Measurements from ENCODE around the gene PRM1. TPM values are rescaled to one million over a fixed set of nuclear protein-coding genes. Genes with fewer than 3 reads are reported as not detected.
A peak's percentile ranks its signal among the peaks of the same experiment; 100 is the strongest.

PRM1 gene
- total and polyA plus RNA-seq, 2 of the 13 experiments (the other 11 are each of a cell fraction or from before 2014, with no cell fraction given), result not detected

DNA sequence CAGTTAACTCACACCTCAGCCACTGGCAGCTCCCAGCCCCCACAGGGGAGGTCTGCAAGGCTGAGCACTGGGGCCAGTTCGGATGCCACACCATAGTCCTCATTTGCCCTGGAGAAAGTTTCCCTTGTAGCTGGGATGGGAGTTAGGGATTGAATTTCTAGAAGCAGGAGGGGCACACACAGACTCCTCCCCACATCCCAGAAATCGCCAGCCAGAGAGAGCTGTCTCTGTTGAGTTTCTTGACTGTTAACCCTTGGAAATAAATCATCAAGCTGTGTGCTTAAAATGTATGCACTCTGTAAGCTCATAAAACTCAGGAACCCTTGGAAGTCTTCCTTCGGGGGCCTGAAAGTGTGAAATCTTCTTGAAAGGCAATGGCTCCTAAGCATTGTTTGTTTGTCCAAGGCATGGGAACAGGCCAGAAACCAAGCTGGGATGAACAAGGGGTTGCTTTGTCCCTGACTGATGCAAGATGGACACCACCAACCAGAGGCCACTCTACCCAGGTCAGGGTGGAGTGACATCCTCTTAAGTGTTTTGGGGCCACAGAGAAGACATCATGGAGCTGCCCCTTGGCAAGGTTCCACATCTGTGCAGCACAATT is 7.3 kb downstream of the PRM1 start (continued):
- TF ChIP-seq, protein P1, sequence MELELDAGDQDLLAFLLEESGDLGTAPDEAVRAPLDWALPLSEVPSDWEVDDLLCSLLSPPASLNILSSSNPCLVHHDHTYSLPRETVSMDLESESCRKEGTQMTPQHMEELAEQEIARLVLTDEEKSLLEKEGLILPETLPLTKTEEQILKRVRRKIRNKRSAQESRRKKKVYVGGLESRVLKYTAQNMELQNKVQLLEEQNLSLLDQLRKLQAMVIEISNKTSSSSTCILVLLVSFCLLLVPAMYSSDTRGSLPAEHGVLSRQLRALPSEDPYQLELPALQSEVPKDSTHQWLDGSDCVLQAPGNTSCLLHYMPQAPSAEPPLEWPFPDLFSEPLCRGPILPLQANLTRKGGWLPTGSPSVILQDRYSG (CRISPR knock-in tag; IDR thresholded peaks at IDR 0.05), result 0 out of 2 replicates have a peak, but pooled peaks have one; percentile 39
- TF ChIP-seq, protein P2, sequence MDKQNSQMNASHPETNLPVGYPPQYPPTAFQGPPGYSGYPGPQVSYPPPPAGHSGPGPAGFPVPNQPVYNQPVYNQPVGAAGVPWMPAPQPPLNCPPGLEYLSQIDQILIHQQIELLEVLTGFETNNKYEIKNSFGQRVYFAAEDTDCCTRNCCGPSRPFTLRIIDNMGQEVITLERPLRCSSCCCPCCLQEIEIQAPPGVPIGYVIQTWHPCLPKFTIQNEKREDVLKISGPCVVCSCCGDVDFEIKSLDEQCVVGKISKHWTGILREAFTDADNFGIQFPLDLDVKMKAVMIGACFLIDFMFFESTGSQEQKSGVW (CRISPR knock-in tag; IDR thresholded peaks at IDR 0.05; ENCODE audit: borderline replicate concordance), result no peak
- TF ChIP-seq HMG20A (CRISPR knock-in tag; IDR thresholded peaks at IDR 0.05; ENCODE audit: borderline replicate concordance) (peak; percentile 64; the same call in 1 of the 2 replicates), ZNF292 (CRISPR knock-in tag; IDR thresholded peaks at IDR 0.05; ENCODE audit: borderline replicate concordance, low read depth) (peak; percentile 59; the same call in 1 of the 2 replicates), ZNF432 (CRISPR knock-in tag; IDR thresholded peaks at IDR 0.05; ENCODE audit: borderline replicate concordance) (no peak), HNRNPK (IDR thresholded peaks at IDR 0.05; ENCODE audit: low read depth, low read length, poor library complexity, severe bottlenecking) (no peak), ZBTB20 (CRISPR knock-in tag; IDR thresholded peaks at IDR 0.05; ENCODE audit: borderline replicate concordance, low read depth) (peak; percentile 72; the same call in 1 of the 2 replicates), SOX6 (IDR thresholded peaks at IDR 0.05) (no peak), SOX6 (CRISPR knock-in tag; IDR thresholded peaks at IDR 0.05) (peak; percentile 11), ZMAT3 (CRISPR knock-in tag; conservative IDR thresholded peaks at IDR 0.05) (no peak), ZNF883 (CRISPR knock-in tag; IDR thresholded peaks at IDR 0.05; ENCODE audit: not compliant biosample characterization) (peak; percentile 2), RXRB (CRISPR knock-in tag; IDR thresholded peaks at IDR 0.05; ENCODE audit: borderline replicate concordance) (peak; percentile 42), ZEB1 (IDR thresholded peaks at IDR 0.05; ENCODE audit: insufficient replicate concordance, low read depth) (no peak), PLRG1 (conservative IDR thresholded peaks at IDR 0.05) (no peak), IRF2 (CRISPR knock-in tag; IDR thresholded peaks at IDR 0.05) (no peak), PPARG (CRISPR knock-in tag; conservative IDR thresholded peaks at IDR 0.05) (0 out of 2 replicates have a peak, but pooled peaks have one; percentile 13), STAG1 (CRISPR knock-in tag; IDR thresholded peaks at IDR 0.05) (no peak), ZNF10 (CRISPR knock-in tag; IDR thresholded peaks at IDR 0.05; ENCODE audit: borderline replicate concordance, low read depth) (no peak)
- TF ChIP-seq, protein P3, sequence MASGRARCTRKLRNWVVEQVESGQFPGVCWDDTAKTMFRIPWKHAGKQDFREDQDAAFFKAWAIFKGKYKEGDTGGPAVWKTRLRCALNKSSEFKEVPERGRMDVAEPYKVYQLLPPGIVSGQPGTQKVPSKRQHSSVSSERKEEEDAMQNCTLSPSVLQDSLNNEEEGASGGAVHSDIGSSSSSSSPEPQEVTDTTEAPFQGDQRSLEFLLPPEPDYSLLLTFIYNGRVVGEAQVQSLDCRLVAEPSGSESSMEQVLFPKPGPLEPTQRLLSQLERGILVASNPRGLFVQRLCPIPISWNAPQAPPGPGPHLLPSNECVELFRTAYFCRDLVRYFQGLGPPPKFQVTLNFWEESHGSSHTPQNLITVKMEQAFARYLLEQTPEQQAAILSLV (CRISPR knock-in tag; IDR thresholded peaks at IDR 0.05; ENCODE audit: borderline replicate concordance), result no peak
- TF ChIP-seq, protein P4, sequence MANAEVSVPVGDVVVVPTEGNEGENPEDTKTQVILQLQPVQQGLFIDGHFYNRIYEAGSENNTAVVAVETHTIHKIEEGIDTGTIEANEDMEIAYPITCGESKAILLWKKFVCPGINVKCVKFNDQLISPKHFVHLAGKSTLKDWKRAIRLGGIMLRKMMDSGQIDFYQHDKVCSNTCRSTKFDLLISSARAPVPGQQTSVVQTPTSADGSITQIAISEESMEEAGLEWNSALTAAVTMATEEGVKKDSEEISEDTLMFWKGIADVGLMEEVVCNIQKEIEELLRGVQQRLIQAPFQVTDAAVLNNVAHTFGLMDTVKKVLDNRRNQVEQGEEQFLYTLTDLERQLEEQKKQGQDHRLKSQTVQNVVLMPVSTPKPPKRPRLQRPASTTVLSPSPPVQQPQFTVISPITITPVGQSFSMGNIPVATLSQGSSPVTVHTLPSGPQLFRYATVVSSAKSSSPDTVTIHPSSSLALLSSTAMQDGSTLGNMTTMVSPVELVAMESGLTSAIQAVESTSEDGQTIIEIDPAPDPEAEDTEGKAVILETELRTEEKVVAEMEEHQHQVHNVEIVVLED (CRISPR knock-in tag; IDR thresholded peaks at IDR 0.05; ENCODE audit: borderline replicate concordance), result no peak
- TF ChIP-seq, protein P5, sequence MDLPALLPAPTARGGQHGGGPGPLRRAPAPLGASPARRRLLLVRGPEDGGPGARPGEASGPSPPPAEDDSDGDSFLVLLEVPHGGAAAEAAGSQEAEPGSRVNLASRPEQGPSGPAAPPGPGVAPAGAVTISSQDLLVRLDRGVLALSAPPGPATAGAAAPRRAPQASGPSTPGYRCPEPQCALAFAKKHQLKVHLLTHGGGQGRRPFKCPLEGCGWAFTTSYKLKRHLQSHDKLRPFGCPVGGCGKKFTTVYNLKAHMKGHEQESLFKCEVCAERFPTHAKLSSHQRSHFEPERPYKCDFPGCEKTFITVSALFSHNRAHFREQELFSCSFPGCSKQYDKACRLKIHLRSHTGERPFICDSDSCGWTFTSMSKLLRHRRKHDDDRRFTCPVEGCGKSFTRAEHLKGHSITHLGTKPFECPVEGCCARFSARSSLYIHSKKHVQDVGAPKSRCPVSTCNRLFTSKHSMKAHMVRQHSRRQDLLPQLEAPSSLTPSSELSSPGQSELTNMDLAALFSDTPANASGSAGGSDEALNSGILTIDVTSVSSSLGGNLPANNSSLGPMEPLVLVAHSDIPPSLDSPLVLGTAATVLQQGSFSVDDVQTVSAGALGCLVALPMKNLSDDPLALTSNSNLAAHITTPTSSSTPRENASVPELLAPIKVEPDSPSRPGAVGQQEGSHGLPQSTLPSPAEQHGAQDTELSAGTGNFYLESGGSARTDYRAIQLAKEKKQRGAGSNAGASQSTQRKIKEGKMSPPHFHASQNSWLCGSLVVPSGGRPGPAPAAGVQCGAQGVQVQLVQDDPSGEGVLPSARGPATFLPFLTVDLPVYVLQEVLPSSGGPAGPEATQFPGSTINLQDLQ (CRISPR knock-in tag; IDR thresholded peaks at IDR 0.05), result no peak
- TF ChIP-seq, protein P6, sequence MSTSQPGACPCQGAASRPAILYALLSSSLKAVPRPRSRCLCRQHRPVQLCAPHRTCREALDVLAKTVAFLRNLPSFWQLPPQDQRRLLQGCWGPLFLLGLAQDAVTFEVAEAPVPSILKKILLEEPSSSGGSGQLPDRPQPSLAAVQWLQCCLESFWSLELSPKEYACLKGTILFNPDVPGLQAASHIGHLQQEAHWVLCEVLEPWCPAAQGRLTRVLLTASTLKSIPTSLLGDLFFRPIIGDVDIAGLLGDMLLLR (CRISPR knock-in tag; IDR thresholded peaks at IDR 0.05), result no peak; the same call in 1 of the 2 replicates
